ENCODE results near the gene PAX7. TPM values are rescaled to one million over a fixed set of nuclear protein-coding genes. Genes with fewer than 3 reads are reported as not detected.
"Not testable (repeated sequence)": the region's sequence is repeated elsewhere in the genome, so short reads cannot be mapped to it uniquely, and the experiment has no call there.

PAX7 gene
- total RNA-seq, 1 donor from 2014 or later = not detected

DNA sequence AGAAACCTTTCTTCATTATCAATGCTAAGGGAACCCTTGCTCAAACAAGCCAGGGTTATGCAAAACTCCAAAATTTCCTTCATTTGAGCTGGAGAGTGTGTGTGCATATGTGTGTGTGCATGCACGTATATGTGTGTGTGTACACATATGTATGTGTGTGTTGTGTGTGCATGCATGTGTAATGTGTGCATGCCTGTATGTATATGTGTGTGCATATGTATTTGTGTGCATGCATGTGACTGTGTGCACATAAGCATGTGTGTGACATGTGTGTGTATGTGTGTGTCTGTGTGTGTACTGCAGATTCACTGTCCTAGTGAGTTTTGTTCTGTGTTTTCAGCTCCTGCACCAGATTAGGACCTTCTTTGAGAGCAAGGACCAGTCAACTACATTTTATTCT, 28.2 kb downstream of the PAX7 start:
- no peak for DNase-seq (ENCODE audit: low spot score)

DNA sequence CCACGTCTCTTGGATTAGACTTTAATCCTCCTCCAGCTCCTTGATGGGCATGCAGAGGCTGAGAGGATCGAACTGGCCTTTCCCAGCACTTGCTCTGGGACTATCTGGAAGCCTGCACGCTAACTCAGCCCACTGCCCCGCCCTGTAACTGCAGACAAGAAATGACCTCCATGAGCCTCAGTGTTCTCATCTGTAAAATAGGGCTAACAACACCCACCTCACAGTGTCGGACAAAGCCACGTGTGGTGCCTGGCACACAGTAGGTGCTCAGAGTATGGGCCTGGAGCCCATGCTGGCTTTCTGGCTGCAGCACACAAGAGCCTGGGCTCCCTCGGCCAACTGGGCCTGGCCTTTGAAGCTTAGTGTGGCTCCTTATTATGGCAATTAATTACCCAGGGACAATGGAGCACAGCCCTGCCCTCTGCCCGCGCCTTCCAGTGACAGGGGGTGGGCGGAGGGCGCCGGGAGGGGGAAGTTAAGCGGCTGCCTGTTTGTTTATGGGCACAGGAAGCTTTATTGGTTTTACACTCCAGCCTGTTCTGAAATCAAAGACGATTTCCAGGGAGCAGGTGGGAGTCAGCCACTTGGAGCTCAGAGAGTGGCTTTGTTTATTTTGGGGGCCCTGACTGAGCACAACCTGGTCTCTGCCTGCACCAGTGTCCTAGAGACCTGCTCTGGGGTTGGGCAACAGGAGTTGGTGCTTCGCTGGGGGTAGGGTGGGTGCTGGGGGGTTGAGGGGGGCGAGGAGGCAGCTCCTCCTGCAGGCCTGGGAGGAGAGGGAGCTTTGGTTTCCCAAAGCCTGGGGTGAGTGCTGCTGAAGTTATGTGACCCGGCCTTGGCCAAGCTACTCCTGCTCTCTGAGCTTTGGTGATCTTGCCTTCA, 31.0 kb downstream of the PAX7 start:
- no peak for DNase-seq (ENCODE audit: low spot score)

DNA sequence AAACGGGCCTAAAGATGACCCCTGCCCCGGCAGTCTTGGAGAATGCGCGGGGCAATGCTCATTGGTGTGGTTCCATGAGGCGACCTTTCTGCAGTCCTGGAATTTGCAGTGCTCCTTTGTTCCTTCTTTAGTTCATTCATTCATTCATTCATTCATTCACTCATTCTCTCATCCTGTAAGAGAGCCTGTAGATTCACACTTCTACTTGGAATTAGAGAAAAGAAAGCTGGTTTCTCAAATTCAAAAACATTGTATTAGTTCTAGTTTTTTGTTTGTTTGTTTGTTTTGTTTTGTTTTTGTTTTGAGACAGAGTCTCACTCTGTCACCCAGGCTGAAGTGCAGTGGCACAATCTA, 31.6 kb downstream of the PAX7 start:
- DNase-seq (ENCODE audit: low spot score) = no peak

DNA sequence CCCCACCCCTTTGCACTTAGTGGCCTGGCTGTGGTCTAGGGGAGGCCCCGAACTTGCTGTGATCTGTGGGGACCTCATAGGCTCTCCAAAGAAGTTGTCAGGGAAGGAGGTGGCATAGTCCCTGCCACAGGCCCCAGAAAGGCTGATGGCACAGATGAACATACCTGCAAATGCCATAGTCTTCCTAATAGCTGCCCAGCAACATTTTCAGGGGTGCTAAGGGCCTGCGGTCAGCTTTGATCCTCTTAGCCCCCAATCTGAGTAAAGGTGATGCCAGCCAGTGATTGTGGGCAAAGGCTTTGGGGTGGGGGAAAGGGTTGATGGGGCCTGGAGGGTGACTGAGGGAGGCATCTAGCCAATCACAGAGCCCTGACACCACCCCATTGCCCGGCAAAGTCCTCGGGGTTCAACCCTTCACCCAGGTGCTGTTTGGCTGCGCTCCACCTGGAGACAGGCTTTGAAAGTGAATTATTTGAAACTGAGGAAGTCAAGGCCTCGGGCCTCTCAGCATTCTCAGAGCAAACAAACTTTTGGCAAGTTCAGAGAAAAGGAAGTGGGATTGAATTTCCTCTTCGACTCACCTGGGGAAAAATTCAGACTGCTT, 35.8 kb downstream of the PAX7 start:
- DNase-seq (ENCODE audit: low spot score) = peak; percentile 75

DNA sequence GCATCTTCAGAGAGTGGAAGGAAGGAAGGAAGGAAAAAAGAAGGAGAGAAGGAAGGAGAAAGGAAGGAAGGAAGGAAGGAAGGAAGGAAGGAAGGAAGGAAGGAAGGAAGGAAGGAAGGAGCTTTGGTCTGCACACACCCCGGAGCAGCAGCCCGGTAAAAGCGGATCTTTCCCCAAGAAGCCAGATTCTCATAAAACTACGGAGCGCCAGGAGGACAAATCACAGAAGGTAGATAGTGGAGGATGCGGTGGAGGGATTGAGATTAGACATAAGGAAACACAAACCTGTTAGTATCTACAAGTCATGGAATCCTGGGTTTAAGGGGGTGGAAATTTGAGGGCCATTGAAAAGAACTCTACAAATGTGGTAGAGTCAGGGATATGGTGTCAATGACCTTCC, 36.7 kb downstream of the PAX7 start:
- DNase-seq (ENCODE audit: low spot score) = no peak

DNA sequence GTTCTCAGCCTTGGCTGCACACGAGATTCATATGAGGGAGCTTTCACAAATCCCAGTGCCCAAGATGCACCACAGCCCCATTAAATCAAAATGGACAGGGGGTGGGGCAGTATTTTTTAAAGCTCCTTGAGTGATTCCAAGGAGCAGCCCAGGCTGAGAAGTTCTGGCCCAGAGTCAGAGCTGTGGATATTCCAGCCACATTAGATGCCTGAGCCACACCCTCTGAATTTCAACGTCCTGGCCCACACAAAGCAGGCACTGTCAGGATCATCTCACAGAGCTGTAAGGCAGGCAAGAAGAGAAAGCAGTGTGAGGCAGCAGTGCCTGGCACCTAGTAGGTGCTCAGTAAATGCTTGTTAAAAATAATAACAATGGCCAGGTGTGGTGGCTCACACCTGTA, 37.4 kb downstream of the PAX7 start:
- no peak for DNase-seq (ENCODE audit: low spot score)

DNA sequence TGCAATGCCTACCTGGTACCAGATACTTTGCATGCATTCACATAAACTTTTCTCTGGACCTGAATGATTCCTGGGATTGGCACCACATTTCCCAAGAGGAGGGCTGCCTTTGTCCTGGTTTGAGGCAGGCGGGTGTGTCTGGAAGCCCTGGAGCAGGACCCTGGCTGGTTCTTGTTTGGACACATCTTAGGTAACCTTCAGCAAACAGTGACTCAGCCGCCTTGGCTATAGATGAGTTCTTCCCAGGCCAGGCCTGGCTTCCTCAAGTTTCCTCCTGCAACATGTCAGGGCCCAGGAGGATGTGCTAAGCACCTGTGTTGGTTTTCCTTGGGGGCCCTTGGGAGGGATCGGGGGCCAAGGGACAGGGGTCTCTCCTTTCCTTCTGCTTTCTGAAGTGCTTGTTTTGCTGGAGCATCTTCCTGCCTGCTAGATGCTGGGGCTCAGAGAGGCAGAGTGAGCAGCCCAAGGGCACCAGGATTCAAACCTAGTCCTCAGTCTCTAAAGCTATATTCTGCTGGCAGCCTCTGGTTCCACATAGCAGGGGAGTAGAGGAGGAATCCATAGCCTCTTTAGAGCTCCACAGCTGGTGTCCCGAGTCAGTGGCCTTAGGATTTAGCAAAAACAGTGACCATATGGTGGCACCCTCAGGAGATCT, 38.2 kb downstream of the PAX7 start:
- DNase-seq (ENCODE audit: low spot score) = peak; percentile 69

DNA sequence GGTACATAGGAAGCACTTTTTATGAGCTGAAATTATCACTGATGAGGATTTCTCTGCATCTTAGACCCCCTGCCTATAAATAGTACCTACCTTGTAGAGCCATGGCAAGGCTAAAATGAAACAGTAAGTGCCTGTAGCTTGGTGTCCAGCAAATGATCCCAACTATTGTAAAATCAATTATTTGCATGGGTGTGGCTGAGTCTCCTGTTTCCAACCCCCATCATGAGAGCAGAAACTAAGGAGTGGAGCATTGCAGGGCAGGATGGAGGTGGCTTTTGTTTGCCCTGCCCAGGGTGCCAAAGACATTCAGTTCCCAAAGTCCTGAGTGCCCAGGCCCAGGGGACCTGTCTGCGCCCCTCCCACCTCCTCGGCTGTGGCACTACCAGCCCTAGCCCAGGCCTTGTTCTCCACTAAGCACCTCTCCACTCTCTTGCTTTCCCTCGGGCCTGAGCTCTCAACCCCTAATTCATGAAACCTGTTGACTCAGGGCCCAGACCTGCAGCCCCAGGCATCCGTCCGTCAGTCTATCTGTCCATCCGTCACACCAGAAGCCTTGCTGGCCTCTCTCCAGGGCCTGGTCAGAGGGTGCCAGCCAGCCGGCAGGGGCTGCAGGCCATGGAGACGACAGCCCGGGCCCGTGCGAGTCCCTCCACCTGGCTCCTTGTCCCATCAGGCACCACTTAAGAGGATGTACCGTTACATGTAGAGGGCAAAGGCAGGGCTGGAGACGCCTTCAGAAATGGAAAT, 39.6 kb downstream of the PAX7 start:
- no peak for DNase-seq (ENCODE audit: low spot score)

DNA sequence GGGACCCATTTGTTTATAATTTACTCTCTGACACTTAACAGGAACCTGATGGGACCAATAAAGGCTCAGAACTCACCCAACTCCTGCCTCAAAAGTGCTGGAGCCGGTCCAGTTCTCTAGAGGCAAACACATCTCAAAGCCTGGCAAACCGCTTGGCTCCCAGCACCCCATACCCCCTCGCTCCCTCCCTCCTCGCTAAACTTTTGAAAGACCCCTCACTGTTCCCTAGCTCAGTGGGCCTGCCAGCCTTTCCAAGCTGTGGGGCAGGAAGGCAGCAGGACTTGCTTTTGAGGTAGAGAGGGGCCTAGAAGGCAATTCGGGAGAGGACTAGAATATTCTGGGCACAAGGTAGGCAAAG, 40.2 kb downstream of the PAX7 start:
- no peak for DNase-seq (ENCODE audit: low spot score)

DNA sequence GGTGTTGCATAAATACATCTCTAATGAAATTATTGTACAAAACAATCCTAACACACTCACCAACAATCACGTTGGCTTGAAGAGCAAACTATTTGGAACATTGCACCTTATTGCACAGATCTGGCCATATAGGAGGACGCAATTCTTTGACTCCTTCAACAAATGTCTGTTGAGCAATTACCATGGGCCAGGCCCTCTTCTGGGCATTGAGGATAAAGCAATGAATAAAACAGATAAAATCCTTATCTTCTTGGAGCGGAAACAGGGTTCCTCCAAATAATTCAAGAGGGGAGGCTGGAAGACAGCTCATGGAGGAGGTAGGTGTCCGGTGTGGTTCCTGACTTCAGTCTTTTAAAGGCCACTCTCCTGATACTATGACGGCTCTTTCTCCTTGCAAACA, 43.3 kb downstream of the PAX7 start:
- no peak for DNase-seq (ENCODE audit: low spot score)

DNA sequence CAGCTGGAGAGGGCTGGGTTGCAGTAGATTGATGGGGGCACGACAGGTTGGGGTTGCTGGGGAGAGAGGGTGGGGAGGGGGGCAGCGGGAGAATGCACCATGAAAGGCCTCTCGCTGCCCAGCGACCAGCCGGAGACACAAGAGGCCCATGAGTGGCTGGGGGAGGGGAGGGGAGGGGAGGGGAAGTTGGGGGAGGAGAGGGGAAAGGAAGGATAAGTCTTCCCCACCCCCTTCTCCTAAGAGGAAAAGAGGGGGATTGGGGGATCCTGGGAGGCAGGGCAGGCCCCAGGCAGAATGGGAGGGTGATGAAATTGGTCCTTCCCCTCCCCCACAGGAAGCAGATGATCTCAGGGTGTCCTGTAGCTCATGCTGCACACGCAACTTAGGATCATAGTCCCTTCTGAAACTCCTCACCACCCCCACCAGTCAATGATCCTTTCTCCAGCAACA, 45.7 kb downstream of the PAX7 start:
- no peak for DNase-seq (ENCODE audit: low spot score)

DNA sequence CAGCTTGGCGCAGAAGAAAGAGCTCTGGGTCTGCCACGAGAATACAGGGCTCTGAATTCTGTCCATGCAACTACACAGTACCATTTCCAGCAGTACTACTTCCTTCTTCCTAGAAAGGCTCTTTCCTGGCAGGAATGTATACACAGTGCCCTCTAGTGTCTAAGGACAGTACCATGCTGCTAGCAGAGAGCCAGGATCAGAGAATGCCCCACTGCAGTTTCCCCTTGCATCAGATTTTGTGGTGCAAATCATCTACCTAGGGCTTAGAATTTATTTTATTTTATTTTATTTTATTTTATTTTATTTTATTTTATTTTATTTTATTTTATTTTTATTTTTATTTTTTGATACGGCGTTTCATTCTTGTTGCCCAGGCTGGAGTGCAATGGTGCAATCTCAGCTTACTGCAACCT, 50.8 kb downstream of the PAX7 start:
- DNase-seq (ENCODE audit: low spot score) = no peak

DNA sequence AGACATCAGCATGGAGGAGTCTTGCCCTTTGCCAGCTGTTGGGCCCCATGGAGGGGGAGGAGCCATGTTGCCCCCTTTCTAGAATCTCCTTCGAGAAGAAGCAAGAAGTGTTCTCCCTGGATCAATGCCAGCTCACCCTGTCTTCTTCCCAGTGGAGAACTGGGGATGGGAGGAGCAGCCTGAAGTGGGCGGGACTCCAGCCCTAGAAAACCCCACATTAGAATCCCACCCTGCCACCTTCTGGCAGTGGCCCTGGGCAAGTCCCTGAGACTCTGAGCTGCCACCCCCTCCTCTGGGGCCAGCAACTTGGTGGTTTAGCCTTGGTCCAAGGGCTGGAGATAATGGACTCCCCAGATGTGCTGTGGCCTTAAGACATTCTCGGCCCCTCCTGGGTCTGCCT, 51.7 kb downstream of the PAX7 start:
- no peak for DNase-seq (ENCODE audit: low spot score)

DNA sequence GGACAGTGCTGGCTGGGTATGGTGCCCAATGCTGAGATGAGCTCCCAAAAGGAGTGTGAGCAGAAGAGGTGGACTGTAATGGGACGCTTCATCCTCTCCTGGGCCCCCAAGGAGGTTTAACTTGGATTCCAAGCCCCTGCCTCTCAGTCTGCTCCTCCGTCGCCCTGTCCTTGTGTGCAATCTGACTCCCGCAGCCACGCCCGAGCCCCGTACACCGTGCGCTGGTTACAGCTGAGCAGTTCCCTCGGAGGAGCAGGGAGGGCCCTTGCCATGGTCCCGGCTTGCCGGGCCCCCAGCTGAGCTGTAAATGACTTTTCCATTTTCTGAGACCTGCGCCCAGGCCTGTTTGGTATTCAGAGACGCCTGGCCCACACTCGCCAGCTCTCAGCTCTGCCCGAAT, 53.7 kb downstream of the PAX7 start:
- DNase-seq (ENCODE audit: low spot score) = no peak

DNA sequence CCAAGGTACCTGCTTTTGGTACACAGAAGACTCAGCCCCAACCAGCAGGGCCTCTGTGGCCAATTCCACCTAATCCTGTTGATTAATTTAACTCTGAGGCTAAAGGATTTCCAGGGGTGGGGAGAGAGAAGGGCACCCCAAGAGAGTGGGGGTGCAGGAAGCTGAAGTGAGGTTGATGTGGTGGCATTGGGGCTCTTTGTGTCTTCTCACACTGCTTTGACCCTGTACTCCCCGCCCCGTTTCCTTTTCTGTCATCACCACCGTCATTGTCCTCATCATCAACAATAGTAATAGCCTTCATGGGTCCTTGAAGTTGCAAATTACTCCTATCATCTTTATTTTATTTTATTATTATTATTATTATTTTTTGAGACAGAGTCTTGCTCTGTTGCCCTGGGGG, 55.9 kb downstream of the PAX7 start:
- DNase-seq (ENCODE audit: low spot score) = no peak

DNA sequence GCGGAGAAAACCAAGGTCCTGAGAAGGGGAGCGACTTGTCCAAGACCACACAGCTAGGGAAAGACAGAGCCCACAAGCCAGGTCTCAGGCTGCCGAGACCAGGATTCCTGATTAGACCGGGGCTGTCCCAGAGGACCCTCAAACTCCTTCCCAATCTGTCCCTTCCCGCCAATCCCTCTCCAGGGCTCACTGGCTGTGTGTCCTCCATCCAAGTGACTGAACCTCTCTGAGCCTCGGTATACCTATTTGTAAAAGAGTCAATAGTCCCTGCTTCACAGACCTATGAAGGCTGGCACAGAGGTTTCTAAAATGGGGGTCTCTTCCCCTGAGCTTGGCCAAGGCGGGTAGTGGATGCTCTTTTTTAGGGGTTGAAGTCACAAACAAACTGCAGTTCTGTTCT, 56.6 kb downstream of the PAX7 start:
- no peak for DNase-seq (ENCODE audit: low spot score)

DNA sequence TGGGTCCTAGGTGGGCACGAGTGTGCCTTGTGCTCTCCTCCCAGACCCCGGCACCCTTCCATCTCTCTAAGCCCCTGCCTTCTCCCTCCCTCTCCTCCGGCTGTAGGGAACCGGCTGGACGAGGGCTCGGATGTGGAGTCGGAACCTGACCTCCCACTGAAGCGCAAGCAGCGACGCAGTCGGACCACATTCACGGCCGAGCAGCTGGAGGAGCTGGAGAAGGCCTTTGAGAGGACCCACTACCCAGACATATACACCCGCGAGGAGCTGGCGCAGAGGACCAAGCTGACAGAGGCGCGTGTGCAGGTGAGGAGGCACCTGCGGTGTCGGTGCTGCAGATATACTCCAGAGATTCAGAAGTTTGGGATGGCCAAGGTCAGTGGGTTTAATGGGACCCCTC, 61.0 kb downstream of the PAX7 start:
- DNase-seq (ENCODE audit: low spot score) = no peak

DNA sequence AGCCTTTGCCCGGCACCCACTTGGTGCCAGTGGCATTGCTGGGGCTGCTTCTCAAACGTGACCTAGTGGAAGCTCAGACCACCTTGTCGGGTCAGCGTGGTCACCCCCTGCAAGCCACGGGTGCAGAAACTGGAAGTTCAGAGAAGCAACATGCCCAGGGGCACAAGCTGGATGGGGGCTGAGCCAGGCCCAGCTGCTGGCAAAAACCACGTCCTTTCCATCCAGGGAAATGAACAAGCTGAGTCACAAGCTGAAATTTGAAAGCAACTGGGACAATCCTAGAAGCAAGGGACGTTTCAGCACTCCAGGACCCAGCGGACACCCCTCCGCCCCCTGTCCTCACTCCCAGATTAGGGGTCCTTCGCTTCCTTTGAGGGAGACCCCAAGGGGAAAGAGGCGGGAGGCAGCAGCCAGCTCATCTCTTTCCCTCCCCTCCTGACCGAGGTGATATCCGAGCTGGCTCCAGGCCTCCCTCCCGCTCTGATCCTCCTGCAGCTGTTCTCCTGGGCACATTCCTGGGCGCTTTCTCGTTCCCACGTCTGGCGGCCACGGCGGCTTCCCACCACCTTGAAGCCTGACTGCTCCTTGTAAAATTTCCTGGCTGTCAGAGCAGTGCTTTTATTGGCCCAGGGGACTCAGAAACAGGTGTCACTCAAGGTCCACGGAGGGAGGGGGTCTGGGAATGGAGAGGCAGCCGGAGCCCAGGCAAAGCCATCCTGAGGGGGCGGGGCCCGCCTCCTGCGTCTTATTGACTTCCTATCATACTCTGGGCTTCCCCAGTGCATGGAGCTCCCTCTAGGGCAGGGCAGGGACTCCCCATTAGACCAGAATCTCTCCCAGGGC, 62.8 kb downstream of the PAX7 start:
- no peak for DNase-seq (ENCODE audit: low spot score)

DNA sequence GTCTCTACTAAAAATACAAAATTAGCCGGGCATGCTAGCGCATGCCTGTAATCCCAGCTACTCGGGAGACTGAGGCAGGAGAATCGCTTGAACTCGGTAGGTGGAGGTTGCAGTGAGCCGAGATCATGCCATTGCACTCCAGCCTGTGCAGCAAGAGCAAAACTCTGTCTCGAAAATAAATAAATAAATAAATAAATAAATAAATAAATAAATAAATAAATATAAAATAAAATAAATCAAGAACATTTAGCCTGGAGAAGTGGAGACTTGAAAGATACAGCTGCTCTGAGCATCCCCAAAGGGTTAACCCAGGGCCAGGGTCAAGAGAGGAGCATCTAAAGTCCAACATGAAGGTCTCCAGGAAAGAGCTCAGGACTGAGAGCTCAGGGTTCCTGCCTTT, 63.6 kb downstream of the PAX7 start:
- not testable (repeated sequence) for DNase-seq (ENCODE audit: low spot score)

DNA sequence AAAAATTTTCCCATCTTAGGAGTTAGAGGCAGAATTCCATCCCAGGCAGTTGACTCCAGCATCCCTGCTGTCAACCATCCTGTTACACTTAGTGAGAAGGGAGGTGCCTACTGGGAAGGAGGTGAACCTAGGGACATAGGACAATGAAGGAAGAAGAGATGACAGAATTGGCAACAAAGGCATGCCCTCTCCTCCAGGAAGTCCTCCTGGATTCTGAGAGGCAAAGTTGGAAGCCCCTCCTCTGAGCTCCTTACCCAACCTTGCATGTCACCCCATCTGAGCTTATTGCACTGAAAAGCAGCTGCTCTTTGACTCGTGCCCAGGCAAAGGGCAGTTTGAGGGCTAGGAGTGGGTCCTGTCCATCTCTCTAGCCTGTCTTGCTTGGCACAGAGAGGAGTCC, 66.9 kb downstream of the PAX7 start:
- DNase-seq (ENCODE audit: low spot score) = no peak

DNA sequence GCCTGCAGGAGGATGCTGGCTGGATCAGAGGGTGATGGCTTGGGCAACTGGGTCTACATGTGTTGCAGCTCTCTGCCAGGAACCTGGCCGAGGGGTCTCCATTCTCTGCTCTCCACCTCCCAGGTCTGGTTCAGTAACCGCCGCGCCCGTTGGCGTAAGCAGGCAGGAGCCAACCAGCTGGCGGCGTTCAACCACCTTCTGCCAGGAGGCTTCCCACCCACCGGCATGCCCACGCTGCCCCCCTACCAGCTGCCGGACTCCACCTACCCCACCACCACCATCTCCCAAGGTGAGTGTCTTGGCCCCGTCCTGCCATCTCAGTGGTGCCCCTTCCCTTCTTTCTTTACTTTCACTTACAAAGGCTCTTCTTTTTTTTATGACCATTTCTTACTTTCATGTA, 69.9 kb downstream of the PAX7 start:
- DNase-seq (ENCODE audit: low spot score) = no peak

DNA sequence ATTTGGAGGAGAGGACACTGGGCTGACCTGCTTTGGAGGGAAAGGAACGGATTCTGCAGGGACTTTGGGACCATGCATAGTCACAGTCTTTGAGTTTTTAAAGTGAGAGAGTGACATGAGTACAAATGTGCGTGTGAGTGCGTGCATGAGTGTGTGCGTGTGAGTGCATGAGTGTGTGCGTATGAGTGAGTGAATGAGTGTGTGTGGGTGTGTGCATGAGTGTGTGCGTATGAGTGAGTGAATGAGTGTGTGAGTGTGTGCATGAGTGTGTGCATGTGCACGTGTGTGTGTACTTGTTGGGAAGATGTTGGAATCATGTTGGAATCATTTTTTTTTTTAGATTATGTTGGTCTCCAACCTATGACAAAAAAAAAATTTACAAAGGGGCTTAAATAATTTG, 70.5 kb downstream of the PAX7 start:
- no peak for DNase-seq (ENCODE audit: low spot score)

Data from ureter (tissue), 1 donor.